GM12878 (cell line): ENCODE results near the gene GPC6. TPM values are rescaled to one million over a fixed set of nuclear protein-coding genes. Genes with fewer than 3 reads are reported as not detected.

Experiments
- CEBPZ ChIP-seq: fragments of 150-350 bp; IDR thresholded peaks from 2 replicates; pipeline ENCODE4 v1.6.1; 2016; ENCODE audit warnings: low read depth, low read length
- EGR1 ChIP-seq, 2 experiments: IDR thresholded peaks; 1 replicate in 1 of 2; 2 replicates in 1 of 2; pipeline ENCODE4 v1.6.1; 2011 to 2012; ENCODE audit warnings: low read depth in 2 of 2, low read length in 2 of 2, borderline replicate concordance in 1 of 2, mild to moderate bottlenecking in 1 of 2, moderate library complexity in 1 of 2
- KAT2A ChIP-seq: conservative IDR thresholded peaks from 2 replicates; pipeline ENCODE4 v1.6.1; 2011; ENCODE audit warnings: low read depth, low read length; ENCODE audit not compliant: control insufficient read depth
- MLLT1 ChIP-seq: fragments of 450-650 bp; IDR thresholded peaks from 2 replicates; pipeline ENCODE4 v1.6.1; 2016; ENCODE audit warnings: mild to moderate bottlenecking
- NFXL1 ChIP-seq: fragments of 450-650 bp; IDR thresholded peaks from 2 replicates; pipeline ENCODE4 v1.6.1; 2017; ENCODE audit warnings: antibody characterized with exemption, mild to moderate bottlenecking, borderline replicate concordance
- polyA plus RNA-seq, 11 experiments: library from polyadenylated mRNA; depleted of rRNA in 4 of 11; unstranded in 6 of 11; stranded (reverse) in 5 of 11; fragments of >200 nt; fragmentation: Nextera tagmentation in 4 of 11; fragmentation: Illumina TruSeq in 1 of 11; extraction: Ambion mirVana in 4 of 11; extraction: Trizol in 1 of 11; gene quantifications; 1 replicate in 1 of 11; 2 replicates in 10 of 11; pipeline versions ENCODE4 v1.2.1 to v1.2.3, GENCODE V29; 2011 to 2016; ENCODE audit warnings: inconsistent platforms in 2 of 11, missing spikeins in 2 of 11, low read depth in 1 of 11
- total RNA-seq, 4 experiments: library from RNA; depleted of rRNA in 3 of 4; stranded (reverse); fragments of >200 nt in 3 of 4; fragmentation: Illumina TruSeq in 1 of 4; extraction: Trizol in 1 of 4; gene quantifications; 2 replicates each; pipeline versions ENCODE4 v1.2.1 to v1.2.3, GENCODE V29; 2013 to 2021
- TF ChIP-seq, protein P1 (sequence below): fragments of 450-650 bp; IDR thresholded peaks from 2 replicates; pipeline ENCODE4 v1.6.1; 2017; ENCODE audit warnings: antibody characterized with exemption, mild to moderate bottlenecking, moderate library complexity

GPC6 gene
- total and polyA plus RNA-seq, 10 of the 15 experiments (the other 5 are each of a cell fraction or from before 2014, with no cell fraction given) = 0.03 to 0.04 (median 0.03) TPM; not detected in 7

- TF ChIP-seq, protein P1, sequence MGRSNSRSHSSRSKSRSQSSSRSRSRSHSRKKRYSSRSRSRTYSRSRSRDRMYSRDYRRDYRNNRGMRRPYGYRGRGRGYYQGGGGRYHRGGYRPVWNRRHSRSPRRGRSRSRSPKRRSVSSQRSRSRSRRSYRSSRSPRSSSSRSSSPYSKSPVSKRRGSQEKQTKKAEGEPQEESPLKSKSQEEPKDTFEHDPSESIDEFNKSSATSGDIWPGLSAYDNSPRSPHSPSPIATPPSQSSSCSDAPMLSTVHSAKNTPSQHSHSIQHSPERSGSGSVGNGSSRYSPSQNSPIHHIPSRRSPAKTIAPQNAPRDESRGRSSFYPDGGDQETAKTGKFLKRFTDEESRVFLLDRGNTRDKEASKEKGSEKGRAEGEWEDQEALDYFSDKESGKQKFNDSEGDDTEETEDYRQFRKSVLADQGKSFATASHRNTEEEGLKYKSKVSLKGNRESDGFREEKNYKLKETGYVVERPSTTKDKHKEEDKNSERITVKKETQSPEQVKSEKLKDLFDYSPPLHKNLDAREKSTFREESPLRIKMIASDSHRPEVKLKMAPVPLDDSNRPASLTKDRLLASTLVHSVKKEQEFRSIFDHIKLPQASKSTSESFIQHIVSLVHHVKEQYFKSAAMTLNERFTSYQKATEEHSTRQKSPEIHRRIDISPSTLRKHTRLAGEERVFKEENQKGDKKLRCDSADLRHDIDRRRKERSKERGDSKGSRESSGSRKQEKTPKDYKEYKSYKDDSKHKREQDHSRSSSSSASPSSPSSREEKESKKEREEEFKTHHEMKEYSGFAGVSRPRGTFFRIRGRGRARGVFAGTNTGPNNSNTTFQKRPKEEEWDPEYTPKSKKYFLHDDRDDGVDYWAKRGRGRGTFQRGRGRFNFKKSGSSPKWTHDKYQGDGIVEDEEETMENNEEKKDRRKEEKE = no peak
- no peak for TF ChIP-seq MLLT1
- TF ChIP-seq CEBPZ = no peak
- TF ChIP-seq NFXL1 = no peak
- TF ChIP-seq EGR1 (IDR thresholded peaks at IDR 0.05; ENCODE audit: borderline replicate concordance in 1 of 2, low read depth in 2 of 2, low read length in 2 of 2) = no peak
- TF ChIP-seq KAT2A = no peak
These were observed 1189.1 kb downstream of the GPC6 start (continued) for GRCh38 chr13:94415500-94416237.
